Measurements from ENCODE around the gene DDX52. TPM values are rescaled to one million over a fixed set of nuclear protein-coding genes. Genes with fewer than 3 reads are reported as not detected.
A peak's percentile ranks its signal among the peaks of the same experiment; 100 is the strongest.

The DDX52 gene
- total and polyA plus RNA-seq, 4 donors, result 8.8 to 28.9 (median 14.2) TPM

- Histone ChIP-seq H3K9me3 (ENCODE audit: control insufficient read depth in 4 of 4, insufficient read depth in 3 of 4, low read length in 3 of 4) (peaks cover 0 to 5% (median under 1%) of the 10 kb centered on the region in 4 donors), H3K27me3 (ENCODE audit: control insufficient read depth in 3 of 3, insufficient read depth in 3 of 3, low read length in 2 of 3) (no peaks in the 10 kb centered on the region), H3K4me1 (ENCODE audit: control insufficient read depth in 5 of 5, insufficient read depth in 5 of 5, low read length in 5 of 5) (peaks cover 0 to 14% (median 7%) of the 10 kb centered on the region in 5 donors), H3K9ac (ENCODE audit: insufficient read depth in 1 of 2, low read length in 2 of 2) (peak overlapping the region in 1 of 2 donors; percentile 30), H3K4me3 (no peak overlapping the region), H3K36me3 (ENCODE audit: control insufficient read depth in 4 of 4, insufficient read depth in 4 of 4, low read length in 4 of 4) (peaks cover under 1 to 21% (median 6%) of the 10 kb centered on the region in 4 donors), H3K27ac (ENCODE audit: low read depth in 1 of 2, low read length in 1 of 2) (peak overlapping the region in 1 of 2 donors; percentile 9)
- no peak for TF ChIP-seq CTCF (IDR thresholded peaks at IDR 0.05; ENCODE audit: control extremely low read depth, extremely low read depth)
- WGBS, 2 donors, result 54 to 70% methylated on average over 26 of the region's 26 CpGs
- ATAC-seq (ENCODE audit: insufficient read depth, low FRiP score) (no peak), DNase-seq (no peak)
Observed at GRCh38 chr17:37607637-37608331, 35.5 kb downstream of the DDX52 start.

DNA sequence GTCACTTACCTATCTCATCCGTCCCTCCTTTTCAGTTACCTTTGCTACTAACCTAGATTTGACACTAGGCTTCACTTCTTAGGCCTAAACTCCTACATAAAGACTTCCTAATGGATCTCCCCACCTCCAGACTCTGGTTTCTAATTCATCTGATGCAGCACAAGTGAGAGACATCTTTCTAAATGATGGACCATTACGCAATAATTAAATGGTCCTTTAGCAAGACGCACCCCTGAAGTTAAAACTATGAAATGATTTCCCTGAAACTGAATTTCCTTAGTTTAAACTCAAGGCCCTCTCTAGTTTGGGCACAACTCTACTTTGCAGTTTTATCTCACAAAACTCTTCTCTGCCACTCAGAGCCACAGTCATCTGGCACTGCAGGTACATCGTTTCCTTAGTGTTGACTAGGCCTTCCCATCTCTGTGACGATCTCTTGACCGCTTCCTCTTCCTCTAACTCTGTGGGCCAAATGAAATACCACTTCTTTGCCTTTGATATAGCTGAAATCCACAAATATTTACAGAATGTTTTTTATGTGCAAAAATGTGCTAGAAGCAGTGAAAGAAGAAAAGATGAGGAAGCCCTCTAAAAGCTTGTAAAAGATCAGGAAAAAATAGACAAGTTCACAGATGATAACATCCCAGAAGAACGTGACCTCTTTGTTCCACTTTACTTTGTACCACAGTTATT, 37.3 kb downstream of the DDX52 start:
- Histone ChIP-seq H3K27ac (ENCODE audit: low read depth in 1 of 2, low read length in 1 of 2) (no peak overlapping the region), H3K9me3 (ENCODE audit: control insufficient read depth in 4 of 4, insufficient read depth in 3 of 4, low read length in 3 of 4) (peaks cover 0 to 5% (median under 1%) of the 10 kb centered on the region in 4 donors), H3K4me1 (ENCODE audit: control insufficient read depth in 5 of 5, insufficient read depth in 5 of 5, low read length in 5 of 5) (peaks cover 0 to 14% (median 7%) of the 10 kb centered on the region in 5 donors), H3K36me3 (ENCODE audit: control insufficient read depth in 4 of 4, insufficient read depth in 4 of 4, low read length in 4 of 4) (peaks cover 0 to 20% (median 4%) of the 10 kb centered on the region in 4 donors), H3K27me3 (ENCODE audit: control insufficient read depth in 3 of 3, insufficient read depth in 3 of 3, low read length in 2 of 3) (no peaks in the 10 kb centered on the region), H3K4me3 (no peak overlapping the region), H3K9ac (ENCODE audit: insufficient read depth in 1 of 2, low read length in 2 of 2) (no peak overlapping the region)
- no peak for ATAC-seq (ENCODE audit: insufficient read depth, low FRiP score)
- no peak for TF ChIP-seq CTCF (IDR thresholded peaks at IDR 0.05; ENCODE audit: control extremely low read depth, extremely low read depth)
- WGBS, 2 donors, result 44 to 61% methylated on average over 7 of the region's 7 CpGs
- DNase-seq, result no peak

DNA sequence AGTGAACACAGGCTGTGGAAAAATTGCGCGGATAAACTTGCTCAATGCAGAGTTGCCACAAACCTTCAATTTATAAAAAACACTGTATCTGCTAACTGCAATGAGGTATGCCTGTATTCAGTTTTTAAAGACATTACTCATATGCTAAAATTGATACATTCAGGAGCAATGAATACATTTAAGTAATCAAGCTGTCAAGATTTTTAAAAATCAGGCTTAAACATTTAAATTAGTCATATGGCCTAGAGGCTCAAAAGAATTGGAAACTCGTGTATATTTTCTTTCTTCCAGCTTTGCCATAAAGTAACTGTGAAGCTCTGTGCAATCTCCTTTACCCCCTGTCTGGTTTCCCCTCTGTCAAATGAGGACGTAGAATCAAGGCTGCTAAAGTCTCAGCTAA, 38.2 kb downstream of the DDX52 start:
- Histone ChIP-seq H3K27ac (ENCODE audit: low read depth in 1 of 2, low read length in 1 of 2) (no peak overlapping the region), H3K4me1 (ENCODE audit: control insufficient read depth in 5 of 5, insufficient read depth in 5 of 5, low read length in 5 of 5) (peaks cover 0 to 14% (median 7%) of the 10 kb centered on the region in 5 donors), H3K9ac (ENCODE audit: insufficient read depth in 1 of 2, low read length in 2 of 2) (no peak overlapping the region), H3K36me3 (ENCODE audit: control insufficient read depth in 4 of 4, insufficient read depth in 4 of 4, low read length in 4 of 4) (peaks cover 0 to 19% (median 4%) of the 10 kb centered on the region in 4 donors), H3K27me3 (ENCODE audit: control insufficient read depth in 3 of 3, insufficient read depth in 3 of 3, low read length in 2 of 3) (no peaks in the 10 kb centered on the region), H3K4me3 (no peak overlapping the region), H3K9me3 (ENCODE audit: control insufficient read depth in 4 of 4, insufficient read depth in 3 of 4, low read length in 3 of 4) (peaks cover 0 to 5% (median under 1%) of the 10 kb centered on the region in 4 donors)
- 74 to 79% methylated on average over 4 of the region's 4 CpGs for WGBS, 2 donors
- ATAC-seq (ENCODE audit: insufficient read depth, low FRiP score) (no peak), DNase-seq (no peak)
- TF ChIP-seq CTCF (IDR thresholded peaks at IDR 0.05; ENCODE audit: control extremely low read depth, extremely low read depth), result no peak
